Activated CD8-positive, alpha-beta T cell treated with anti-CD3 and anti-CD28 coated beads, Interleukin-2, amount 10 ng/mL, durations not matched to agents 7 days and 5 days (primary cell): ENCODE measurements around the gene ELP5. TPM values are rescaled to one million over a fixed set of nuclear protein-coding genes. Genes with fewer than 3 reads are reported as not detected.

Experiments
- ATAC-seq: fragments of 150-1000 bp; cut with Tn5 transposase; one replicate; pipeline ENCODE4 v1.10.0; 2021; ENCODE audit warnings: moderate library complexity
- CTCF ChIA-PET: fragments of 350-600 bp; sonication (Branson Sonifier 250); formaldehyde crosslinking; loops from one replicate; lab custom pipeline; 2021; ENCODE audit warnings: antibody characterized with exemption; lab: Charles Lee
- POLR2A ChIA-PET: fragments of 350-600 bp; sonication (Branson Sonifier 250); formaldehyde crosslinking; loops from one replicate; lab custom pipeline; 2021; ENCODE audit warnings: antibody characterized with exemption; lab: Charles Lee
- DNase-seq: peaks from one replicate; pipeline ENCODE4 v3.0.0-alpha.2; 2020
- H3K27ac Mint-ChIP-seq: one replicate; pipeline ENCODE4 v1.8.0; 2021; ENCODE audit warnings: mild to moderate bottlenecking, mixed read lengths
- H3K27me3 Mint-ChIP-seq: one replicate; pipeline ENCODE4 v1.8.0; 2021; ENCODE audit warnings: low read depth, mixed read lengths
- H3K36me3 Mint-ChIP-seq: one replicate; pipeline ENCODE4 v1.8.0; 2021; ENCODE audit warnings: low read depth, mixed read lengths
- H3K4me1 Mint-ChIP-seq: one replicate; pipeline ENCODE4 v1.8.0; 2021; ENCODE audit warnings: low read depth, mixed read lengths
- H3K4me3 Mint-ChIP-seq: one replicate; pipeline ENCODE4 v1.8.0; 2021; ENCODE audit warnings: mild to moderate bottlenecking, mixed read lengths
- H3K9me3 Mint-ChIP-seq: one replicate; pipeline ENCODE4 v1.8.0; 2022; ENCODE audit warnings: mixed read lengths; ENCODE audit not compliant: insufficient read depth
- total RNA-seq, 2 experiments: library from RNA; stranded (reverse); gene quantifications; one replicate each; pipeline ENCODE4 v1.2.3, GENCODE V29; 2021

Gene ELP5
- total RNA-seq = 10 to 100 TPM; 63.5 to 66.1 TPM

GRCh38 chr17:7252176-7253043, at the start of gene ELP5:
Gene ELP5 (plus strand): TSS chr17:7252215. CDS start chr17:7252551, 336 bp downstream.
- peaks cover 39% of the 10 kb centered on the region for H3K36me3 Mint-ChIP-seq
- H3K4me1 Mint-ChIP-seq = peaks cover 49% of the 10 kb centered on the region
- H3K27me3 Mint-ChIP-seq = no peaks in the 10 kb centered on the region
- H3K27ac Mint-ChIP-seq = peak within 1 kb of the TSS; percentile 100
- DNase-seq = peak; percentile 94
- H3K9me3 Mint-ChIP-seq = no peaks in the 10 kb centered on the region
- ChIA-PET CTCF (no interaction called here), POLR2A (interaction anchor here (1.0 to 2.0 kb wide), 2 partner anchors 10 to 32 kb away, joined by 6 to 15 read pairs; partner anchors contain the start of genes ACADVL, DLG4 and GABARAP)
- peak; percentile 76 for ATAC-seq
- peak within 1 kb of the TSS; percentile 83 for H3K4me3 Mint-ChIP-seq

- ChIA-PET POLR2A (no interaction called here), CTCF (interaction anchor here (0.7 to 1.1 kb wide), 3 partner anchors 12 to 26 kb away, joined by 3 read pairs; partner anchors contain the start of genes ACADVL and DLG4)
- DNase-seq = no peak
- ATAC-seq = no peak
- Mint-ChIP-seq H3K36me3 (peaks cover 3% of the 10 kb centered on the region), H3K4me1 (peaks cover 32% of the 10 kb centered on the region), H3K4me3 (peak overlapping the region; percentile 17), H3K27me3 (no peaks in the 10 kb centered on the region), H3K9me3 (no peaks in the 10 kb centered on the region), H3K27ac (peak overlapping the region; percentile 85)
Measured at GRCh38 chr17:7203391-7203790, 48.6 kb upstream of the ELP5 start.

GRCh38 chr17:7204336-7204735, 47.7 kb upstream of the ELP5 start:
- Mint-ChIP-seq H3K27me3 (no peaks in the 10 kb centered on the region), H3K4me1 (peaks cover 32% of the 10 kb centered on the region), H3K9me3 (no peaks in the 10 kb centered on the region), H3K36me3 (peaks cover 3% of the 10 kb centered on the region), H3K27ac (peak overlapping the region; percentile 85), H3K4me3 (peak overlapping the region; percentile 71)
- CTCF ChIA-PET = interaction anchor here (0.9 to 1.5 kb wide), 2 partner anchors 27 to 159 kb away, joined by 3 to 4 read pairs; no protein-coding TSS in a partner anchor
- POLR2A ChIA-PET = interaction anchor here (0.6 kb wide), 1 partner anchor 32 kb away, joined by 3 read pairs; no protein-coding TSS in a partner anchor
- ATAC-seq = no peak
- no peak for DNase-seq

- peaks cover 3% of the 10 kb centered on the region for H3K36me3 Mint-ChIP-seq
- peak; percentile 96 for DNase-seq
- peaks cover 32% of the 10 kb centered on the region for H3K4me1 Mint-ChIP-seq
- CTCF ChIA-PET = interaction anchor here (0.9 to 1.5 kb wide), 2 partner anchors 27 to 159 kb away, joined by 3 to 4 read pairs; no protein-coding TSS in a partner anchor
- POLR2A ChIA-PET = no interaction called here
- ATAC-seq = peak; percentile 86
- no peaks in the 10 kb centered on the region for H3K9me3 Mint-ChIP-seq
- peak overlapping the region; percentile 85 for H3K27ac Mint-ChIP-seq
- peak overlapping the region; percentile 71 for H3K4me3 Mint-ChIP-seq
- H3K27me3 Mint-ChIP-seq = peaks cover under 1% of the 10 kb centered on the region
Measured at GRCh38 chr17:7204828-7205461, 47.1 kb upstream of the ELP5 start.

- no peak for DNase-seq
- CTCF ChIA-PET = interaction anchor here (1.5 kb wide), 1 partner anchor 28 kb away, joined by 4 read pairs; no protein-coding TSS in a partner anchor
- POLR2A ChIA-PET = interaction anchor here (0.8 kb wide), 1 partner anchor 190 kb away, joined by 3 read pairs; no protein-coding TSS in a partner anchor
- H3K27ac Mint-ChIP-seq = peak overlapping the region; percentile 85
- peaks cover 5% of the 10 kb centered on the region for H3K27me3 Mint-ChIP-seq
- no peaks in the 10 kb centered on the region for H3K9me3 Mint-ChIP-seq
- ATAC-seq = no peak
- H3K4me1 Mint-ChIP-seq = peaks cover 32% of the 10 kb centered on the region
- H3K36me3 Mint-ChIP-seq = peaks cover 3% of the 10 kb centered on the region
- H3K4me3 Mint-ChIP-seq = peak overlapping the region; percentile 71
Measured at GRCh38 chr17:7205561-7205960, 46.5 kb upstream of the ELP5 start.

- Mint-ChIP-seq H3K36me3 (peaks cover 2% of the 10 kb centered on the region), H3K27me3 (peaks cover 10% of the 10 kb centered on the region), H3K9me3 (no peaks in the 10 kb centered on the region), H3K4me3 (no peak overlapping the region), H3K4me1 (peaks cover 34% of the 10 kb centered on the region), H3K27ac (peak overlapping the region; percentile 9)
- ChIA-PET CTCF (interaction anchor here (1.0 kb wide), 1 partner anchor 162 kb away, joined by 3 read pairs; no protein-coding TSS in a partner anchor), POLR2A (no interaction called here)
- ATAC-seq = no peak
- no peak for DNase-seq
Measured at GRCh38 chr17:7207120-7208001, 44.7 kb upstream of the ELP5 start.

- Mint-ChIP-seq H3K4me3 (no peak overlapping the region), H3K36me3 (no peaks in the 10 kb centered on the region), H3K27me3 (peaks cover 10% of the 10 kb centered on the region), H3K9me3 (no peaks in the 10 kb centered on the region), H3K4me1 (peaks cover 35% of the 10 kb centered on the region), H3K27ac (no peak overlapping the region)
- POLR2A ChIA-PET = no interaction called here
- ATAC-seq = no peak
- CTCF ChIA-PET = interaction anchor here (1.0 kb wide), 1 partner anchor 163 kb away, joined by 3 read pairs; no protein-coding TSS in a partner anchor
- DNase-seq = no peak
Measured at GRCh38 chr17:7208027-7208571, 43.9 kb upstream of the ELP5 start.

- Mint-ChIP-seq H3K4me3 (no peak overlapping the region), H3K27me3 (peaks cover 10% of the 10 kb centered on the region), H3K4me1 (peaks cover 38% of the 10 kb centered on the region), H3K27ac (no peak overlapping the region), H3K9me3 (no peaks in the 10 kb centered on the region), H3K36me3 (no peaks in the 10 kb centered on the region)
- no peak for DNase-seq
- ATAC-seq = no peak
- ChIA-PET POLR2A (no interaction called here), CTCF (no interaction called here)
Measured at GRCh38 chr17:7208754-7209460, 43.1 kb upstream of the ELP5 start.

GRCh38 chr17:7211491-7212273, 40.3 kb upstream of the ELP5 start:
- H3K27ac Mint-ChIP-seq = no peak overlapping the region
- no peak overlapping the region for H3K4me3 Mint-ChIP-seq
- H3K36me3 Mint-ChIP-seq = no peaks in the 10 kb centered on the region
- peaks cover 38% of the 10 kb centered on the region for H3K4me1 Mint-ChIP-seq
- peaks cover 10% of the 10 kb centered on the region for H3K27me3 Mint-ChIP-seq
- DNase-seq (no peak), ATAC-seq (no peak)
- CTCF ChIA-PET = no interaction called here
- H3K9me3 Mint-ChIP-seq = no peaks in the 10 kb centered on the region
- POLR2A ChIA-PET = no interaction called here

GRCh38 chr17:7213895-7214299, 38.1 kb upstream of the ELP5 start:
- Mint-ChIP-seq H3K36me3 (no peaks in the 10 kb centered on the region), H3K4me3 (peak overlapping the region; percentile 85), H3K27me3 (peaks cover 10% of the 10 kb centered on the region), H3K9me3 (no peaks in the 10 kb centered on the region), H3K4me1 (peaks cover 53% of the 10 kb centered on the region), H3K27ac (peak overlapping the region; percentile 90)
- POLR2A ChIA-PET = interaction anchor here (0.6 to 1.0 kb wide), 3 partner anchors 26 to 135 kb away, joined by 3 to 6 read pairs (median 3); no protein-coding TSS in a partner anchor
- DNase-seq = no peak
- CTCF ChIA-PET = interaction anchor here (0.7 to 2.0 kb wide), 7 partner anchors 25 to 168 kb away, joined by 3 to 9 read pairs (median 4); partner anchors contain the start of genes GABARAP and PHF23
- peak; percentile 6 for ATAC-seq
